Measurements from ENCODE around the gene C1orf232. TPM values are rescaled to one million over a fixed set of nuclear protein-coding genes. Genes with fewer than 3 reads are reported as not detected.

C1orf232 gene
- total and polyA plus RNA-seq, 2 experiments from 2014 or later: not detected

DNA sequence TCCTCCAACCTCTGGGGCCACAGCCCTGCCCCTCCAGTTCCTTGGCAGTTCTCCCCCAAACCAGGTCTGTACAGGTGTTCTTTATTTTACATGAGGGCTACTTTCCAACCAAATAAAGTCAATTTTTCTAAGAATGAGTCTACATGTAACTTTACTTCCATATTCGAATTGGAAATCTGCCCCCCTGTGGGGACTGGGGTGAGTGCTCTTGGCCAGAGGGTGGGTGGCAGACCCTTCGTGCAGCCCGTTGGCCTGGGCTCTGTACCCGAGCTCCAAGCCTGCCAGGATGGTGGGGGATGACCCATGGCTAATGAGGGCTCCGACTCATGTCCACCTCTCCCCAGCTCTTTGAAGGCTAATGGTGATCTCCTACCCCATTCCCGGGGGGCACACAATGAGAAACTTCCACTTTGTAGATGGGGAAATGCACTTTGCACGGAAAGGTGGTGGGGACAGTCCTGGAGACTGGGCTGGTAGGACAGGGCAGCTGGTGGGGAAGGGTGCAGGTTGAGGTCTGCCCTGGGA is 21.1 kb upstream of the C1orf232 start:
- Histone ChIP-seq H3K27me3 (replicated peaks; ENCODE audit: insufficient read depth) (peaks cover 12% of the 10 kb centered on the region; the same call in 1 of the 2 replicates), H3K36me3 (ENCODE audit: low read depth) (no peaks in the 10 kb centered on the region), H3K9ac (no peak overlapping the region), H4K20me1 (ENCODE audit: insufficient read depth) (no peaks in the 10 kb centered on the region), H2AFZ (no peak overlapping the region), H3K4me2 (ENCODE audit: unreplicated experiment) (no peak overlapping the region), H3K4me3 (no peak overlapping the region), H3F3A (ENCODE audit: insufficient read depth) (no peaks in the 10 kb centered on the region), H3K27ac (no peak overlapping the region), H3K4me1 (ENCODE audit: insufficient read depth) (no peaks in the 10 kb centered on the region), H3K79me2 (ENCODE audit: insufficient read depth) (no peaks in the 10 kb centered on the region), H3K9me2 (ENCODE audit: insufficient read depth) (no peaks in the 10 kb centered on the region), H3K9me3 (ENCODE audit: low read depth) (no peaks in the 10 kb centered on the region)
- in situ Hi-C loops (cut with MboI): no loop called here
- no peak for DNase-seq
- TF ChIP-seq EZH2phosphoT487 (IDR thresholded peaks at IDR 0.05; ENCODE audit: insufficient read depth, low read depth): no peak
- no peak for TF ChIP-seq EZH2 (IDR thresholded peaks at IDR 0.05; ENCODE audit: insufficient read depth, poor library complexity, severe bottlenecking)
- WGBS, 2 experiments (ENCODE audit: low coverage in 1 of 2, low lambda C conversion rate in 2 of 2, missing lambda C conversion rate in 2 of 2): 79 to 80% methylated on average over 7 of the region's 7 CpGs

DNA sequence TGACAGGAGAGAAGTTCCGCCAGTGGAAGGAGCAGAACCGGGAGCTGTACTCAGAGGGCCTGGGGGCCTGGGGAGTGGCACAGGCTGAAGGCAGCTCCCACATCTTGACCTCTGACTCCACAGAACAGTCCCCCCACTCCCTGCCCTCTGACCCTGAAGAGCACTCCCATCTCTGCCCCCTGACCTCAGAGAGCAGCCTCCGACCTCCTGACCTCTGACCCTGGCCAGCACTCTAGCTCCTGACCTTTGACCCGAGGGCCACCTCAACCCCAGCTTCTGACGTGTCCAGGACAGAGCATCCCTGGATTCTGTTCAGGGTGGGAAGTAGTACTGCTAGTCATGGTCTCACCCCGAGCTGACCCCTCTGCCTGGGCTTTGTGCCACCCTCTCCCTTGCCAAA is 20.6 kb upstream of the C1orf232 start:
- no peak overlapping the region for H3K27ac ChIP-seq
- H3K27me3 ChIP-seq (replicated peaks; ENCODE audit: insufficient read depth): peaks cover 8% of the 10 kb centered on the region; the same call in 1 of the 2 replicates
- TF ChIP-seq EZH2 (IDR thresholded peaks at IDR 0.05; ENCODE audit: insufficient read depth, poor library complexity, severe bottlenecking) (no peak), EZH2phosphoT487 (IDR thresholded peaks at IDR 0.05; ENCODE audit: insufficient read depth, low read depth) (no peak)
- H3K9me2 ChIP-seq (ENCODE audit: insufficient read depth): no peaks in the 10 kb centered on the region
- no peak for DNase-seq
- no peak overlapping the region for H2AFZ ChIP-seq
- no peaks in the 10 kb centered on the region for H3K9me3 ChIP-seq (ENCODE audit: low read depth)
- no peaks in the 10 kb centered on the region for H3K79me2 ChIP-seq (ENCODE audit: insufficient read depth)
- no peaks in the 10 kb centered on the region for H3K4me1 ChIP-seq (ENCODE audit: insufficient read depth)
- WGBS, 2 experiments (ENCODE audit: low coverage in 1 of 2, low lambda C conversion rate in 2 of 2, missing lambda C conversion rate in 2 of 2): 68 to 70% methylated on average over 6 of the region's 6 CpGs
- H3F3A ChIP-seq (ENCODE audit: insufficient read depth): no peaks in the 10 kb centered on the region
- H3K36me3 ChIP-seq (ENCODE audit: low read depth): no peaks in the 10 kb centered on the region
- no peak overlapping the region for H3K4me2 ChIP-seq (ENCODE audit: unreplicated experiment)
- no peak overlapping the region for H3K4me3 ChIP-seq
- H3K9ac ChIP-seq: no peak overlapping the region
- no peaks in the 10 kb centered on the region for H4K20me1 ChIP-seq (ENCODE audit: insufficient read depth)
- in situ Hi-C loops (cut with MboI): no loop called here

DNA sequence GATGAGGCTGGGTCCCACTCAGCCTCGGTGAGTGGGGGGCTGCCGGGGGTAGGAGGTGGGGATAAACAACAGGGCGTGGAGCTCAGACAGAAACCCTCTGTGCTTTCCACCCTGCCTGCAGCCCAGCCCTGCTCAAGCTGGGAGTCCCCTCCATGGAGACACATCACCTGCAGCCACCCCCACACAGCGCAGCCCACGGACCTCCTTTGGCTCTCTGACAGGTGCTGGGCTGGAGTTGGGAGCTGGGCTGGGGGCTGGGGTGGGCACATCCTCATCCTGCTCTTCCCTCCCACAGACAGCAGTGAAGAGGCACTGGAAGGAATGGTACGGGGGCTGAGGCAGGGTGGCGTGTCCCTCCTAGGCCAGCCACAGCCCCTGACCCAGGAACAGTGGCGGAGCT is 19.7 kb upstream of the C1orf232 start:
- no peak for DNase-seq
- in situ Hi-C loops (cut with MboI): no loop called here
- 83 to 95% methylated on average over 8 of the region's 8 CpGs for WGBS, 2 experiments (ENCODE audit: low coverage in 1 of 2, low lambda C conversion rate in 2 of 2, missing lambda C conversion rate in 2 of 2)

DNA sequence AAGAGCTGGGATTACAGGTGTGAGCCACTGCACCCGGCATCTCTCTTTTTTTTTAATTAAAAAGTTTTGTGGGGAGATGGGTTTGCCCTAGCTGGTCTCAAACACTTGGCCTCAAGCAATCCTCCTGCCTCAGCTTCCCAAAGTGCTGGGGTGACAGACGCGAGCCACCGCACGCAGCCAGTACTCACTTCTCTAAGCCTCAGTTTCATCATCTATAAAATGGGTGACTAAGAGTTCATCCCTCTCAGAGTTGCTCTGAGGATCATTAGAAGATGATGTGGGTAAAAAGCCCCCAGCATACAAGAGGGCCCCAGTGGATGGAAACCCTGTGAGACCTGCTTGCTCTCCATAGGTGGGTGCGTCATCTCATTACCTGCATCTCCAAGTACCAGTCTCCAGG is 19.1 kb upstream of the C1orf232 start:
- WGBS, 2 experiments (ENCODE audit: low coverage in 1 of 2, low lambda C conversion rate in 2 of 2, missing lambda C conversion rate in 2 of 2): 84 to 94% methylated on average over 6 of the region's 6 CpGs

More for the DNA sequence above, 19.7 kb upstream of the C1orf232 start:
- H3K9ac ChIP-seq: no peak overlapping the region
- no peaks in the 10 kb centered on the region for H3K36me3 ChIP-seq (ENCODE audit: low read depth)
- no peaks in the 10 kb centered on the region; the same call in 1 of the 2 replicates for H3K27me3 ChIP-seq (replicated peaks; ENCODE audit: insufficient read depth)
- H3K27ac ChIP-seq: no peak overlapping the region
- no peak overlapping the region for H2AFZ ChIP-seq
- no peak overlapping the region for H3K4me2 ChIP-seq (ENCODE audit: unreplicated experiment)
- H3K79me2 ChIP-seq (ENCODE audit: insufficient read depth): no peaks in the 10 kb centered on the region
- no peaks in the 10 kb centered on the region for H3K9me2 ChIP-seq (ENCODE audit: insufficient read depth)
- no peaks in the 10 kb centered on the region for H3K9me3 ChIP-seq (ENCODE audit: low read depth)
- no peak for TF ChIP-seq EZH2phosphoT487 (IDR thresholded peaks at IDR 0.05; ENCODE audit: insufficient read depth, low read depth)
- TF ChIP-seq EZH2 (IDR thresholded peaks at IDR 0.05; ENCODE audit: insufficient read depth, poor library complexity, severe bottlenecking): no peak
- no peaks in the 10 kb centered on the region for H3F3A ChIP-seq (ENCODE audit: insufficient read depth)
- no peak overlapping the region for H3K4me3 ChIP-seq
- no peaks in the 10 kb centered on the region for H4K20me1 ChIP-seq (ENCODE audit: insufficient read depth)
- no peaks in the 10 kb centered on the region for H3K4me1 ChIP-seq (ENCODE audit: insufficient read depth)

More for the DNA sequence above, 19.1 kb upstream of the C1orf232 start:
- Histone ChIP-seq H3K36me3 (ENCODE audit: low read depth) (no peaks in the 10 kb centered on the region), H2AFZ (no peak overlapping the region), H3K4me3 (no peak overlapping the region), H4K20me1 (ENCODE audit: insufficient read depth) (no peaks in the 10 kb centered on the region), H3K4me1 (ENCODE audit: insufficient read depth) (no peaks in the 10 kb centered on the region), H3K9ac (no peak overlapping the region), H3K9me3 (ENCODE audit: low read depth) (no peaks in the 10 kb centered on the region), H3K9me2 (ENCODE audit: insufficient read depth) (no peaks in the 10 kb centered on the region), H3F3A (ENCODE audit: insufficient read depth) (no peaks in the 10 kb centered on the region), H3K27me3 (replicated peaks; ENCODE audit: insufficient read depth) (no peaks in the 10 kb centered on the region), H3K79me2 (ENCODE audit: insufficient read depth) (no peaks in the 10 kb centered on the region), H3K27ac (no peak overlapping the region), H3K4me2 (ENCODE audit: unreplicated experiment) (no peak overlapping the region)
- no peak for DNase-seq
- TF ChIP-seq EZH2phosphoT487 (IDR thresholded peaks at IDR 0.05; ENCODE audit: insufficient read depth, low read depth) (no peak), EZH2 (IDR thresholded peaks at IDR 0.05; ENCODE audit: insufficient read depth, poor library complexity, severe bottlenecking) (no peak)
- in situ Hi-C loops (cut with MboI): no loop called here
